NOMO-1 (cell line): Measurements from ENCODE around the gene SLC27A6.
"Not testable (repeated sequence)": the region's sequence is repeated elsewhere in the genome, so short reads cannot be mapped to it uniquely, and the experiment has no call there.

Experiments used
- DNase-seq, 2 experiments: peaks; one replicate each; lab custom pipeline; 2025; ENCODE audit not compliant: unreplicated experiment in 2 of 2; lab: John Stamatoyannopoulos, UW

SLC27A6 gene

GRCh38 chr5:128988476-128988875, 23.2 kb downstream of the SLC27A6 start:
- DNase-seq, result no peak

GRCh38 chr5:129001841-129002526, 36.7 kb downstream of the SLC27A6 start:
- DNase-seq, result no peak

GRCh38 chr5:129002527-129002842, 37.2 kb downstream of the SLC27A6 start:
- no peak for DNase-seq

GRCh38 chr5:129003232-129003631, 37.9 kb downstream of the SLC27A6 start:
- no peak for DNase-seq

- DNase-seq, result no peak
These were observed 48.9 kb downstream of the SLC27A6 start for GRCh38 chr5:129014185-129014584.

- DNase-seq, result no peak
These were observed 53.5 kb downstream of the SLC27A6 start for GRCh38 chr5:129018837-129019236.

- DNase-seq, result no peak
These were observed 54.2 kb downstream of the SLC27A6 start for GRCh38 chr5:129019401-129019908.

- DNase-seq, result no peak
These were observed 55.4 kb downstream of the SLC27A6 start for GRCh38 chr5:129020683-129021082.

- DNase-seq, result no peak
These were observed 56.5 kb downstream of the SLC27A6 start for GRCh38 chr5:129021744-129022143.

- DNase-seq, result no peak
These were observed 57.3 kb downstream of the SLC27A6 start for GRCh38 chr5:129022599-129022998.

- DNase-seq, result no peak
These were observed 62.0 kb downstream of the SLC27A6 start for GRCh38 chr5:129027260-129027659.

- no peak for DNase-seq
These were observed 66.8 kb downstream of the SLC27A6 start for GRCh38 chr5:129031886-129032683.

- DNase-seq, result not testable (repeated sequence)
These were observed 71.0 kb downstream of the SLC27A6 start for GRCh38 chr5:129036257-129036656.

GRCh38 chr5:129041196-129041881, 76.1 kb downstream of the SLC27A6 start:
- DNase-seq, result no peak

GRCh38 chr5:129042306-129042705, 77.0 kb downstream of the SLC27A6 start:
- no peak for DNase-seq

GRCh38 chr5:129043894-129044293, 78.6 kb downstream of the SLC27A6 start:
- DNase-seq, result no peak

- no peak for DNase-seq
These were observed 80.9 kb downstream of the SLC27A6 start for GRCh38 chr5:129046151-129046550.

- no peak for DNase-seq
These were observed 83.2 kb downstream of the SLC27A6 start for GRCh38 chr5:129048509-129048908.

- no peak for DNase-seq
These were observed 84.0 kb downstream of the SLC27A6 start for GRCh38 chr5:129049126-129049799.

GRCh38 chr5:129051283-129051682, 86.0 kb downstream of the SLC27A6 start:
- DNase-seq, result no peak

- DNase-seq, result no peak
These were observed 88.2 kb downstream of the SLC27A6 start for GRCh38 chr5:129053438-129053837.
